HG02943 (cell line): Measurements from ENCODE around the gene EDC3.

ENCODE experiments used
- ATAC-seq: cut with Tn5 transposase; IDR thresholded peaks from one replicate; pipeline ENCODE4 v1.9.1; 2021; ENCODE audit warnings: mild to moderate bottlenecking, low read depth, moderate library complexity; ENCODE audit not compliant: unreplicated experiment

Gene EDC3

DNA sequence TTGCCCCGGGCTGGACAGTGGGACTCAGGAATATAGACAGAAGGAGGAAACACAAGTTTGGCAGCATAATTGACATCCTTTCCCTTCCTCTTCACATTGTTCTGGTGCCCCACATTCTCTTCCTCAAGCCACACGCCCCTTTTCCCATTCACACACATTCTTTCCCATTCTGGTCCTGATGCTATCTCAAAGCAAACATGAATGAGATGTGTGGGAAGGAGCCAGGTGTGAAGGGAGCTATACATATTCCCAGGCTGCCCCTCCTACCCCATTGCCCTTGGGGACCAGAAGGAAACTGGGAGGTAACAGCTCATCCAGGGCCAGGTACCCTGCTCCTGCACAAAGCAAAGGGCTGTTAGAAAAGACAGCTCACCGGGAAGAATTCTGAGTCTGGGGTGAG, 103.6 kb downstream of the EDC3 start:
- ATAC-seq, result no peak

DNA sequence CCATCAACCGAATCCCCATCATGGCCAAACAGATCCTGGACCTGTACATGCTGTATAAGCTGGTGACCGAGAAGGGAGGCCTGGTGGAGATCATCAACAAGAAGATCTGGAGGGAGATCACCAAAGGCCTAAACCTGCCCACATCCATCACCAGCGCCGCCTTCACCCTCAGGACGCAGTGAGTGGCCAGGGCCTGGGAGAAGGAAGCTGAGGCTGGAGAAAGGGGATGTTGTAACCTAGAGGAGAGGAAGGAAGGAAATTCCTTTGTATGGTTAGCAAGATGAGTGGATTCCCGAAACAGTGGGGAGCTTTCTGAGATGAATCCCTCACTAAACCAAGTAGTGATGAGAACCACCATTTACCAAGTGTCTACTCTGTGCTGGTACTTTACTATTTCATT, 106.0 kb downstream of the EDC3 start:
- no peak for ATAC-seq

DNA sequence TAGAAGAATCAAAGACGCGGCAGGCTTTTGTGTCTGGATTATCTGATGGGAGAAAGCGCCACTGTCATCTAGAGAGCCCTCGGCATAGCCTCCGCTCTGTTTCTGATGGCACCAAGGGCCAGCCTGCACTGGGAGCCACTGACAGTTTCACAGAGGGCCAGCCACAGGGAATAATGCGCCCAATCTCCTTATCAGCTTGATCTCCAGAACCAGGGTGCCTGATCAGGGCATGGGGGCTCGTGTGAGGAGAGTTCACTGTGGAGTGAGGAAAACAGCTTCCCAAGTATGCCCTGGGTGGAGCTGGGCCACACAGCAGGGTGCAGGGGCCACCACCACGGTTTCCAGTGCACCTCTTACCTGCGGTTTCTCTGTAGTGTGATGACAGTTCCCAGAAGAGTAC, 110.0 kb downstream of the EDC3 start:
- no peak for ATAC-seq

- no peak for ATAC-seq
These were observed 110.6 kb downstream of the EDC3 start for GRCh38 chr15:74585191-74585590.

DNA sequence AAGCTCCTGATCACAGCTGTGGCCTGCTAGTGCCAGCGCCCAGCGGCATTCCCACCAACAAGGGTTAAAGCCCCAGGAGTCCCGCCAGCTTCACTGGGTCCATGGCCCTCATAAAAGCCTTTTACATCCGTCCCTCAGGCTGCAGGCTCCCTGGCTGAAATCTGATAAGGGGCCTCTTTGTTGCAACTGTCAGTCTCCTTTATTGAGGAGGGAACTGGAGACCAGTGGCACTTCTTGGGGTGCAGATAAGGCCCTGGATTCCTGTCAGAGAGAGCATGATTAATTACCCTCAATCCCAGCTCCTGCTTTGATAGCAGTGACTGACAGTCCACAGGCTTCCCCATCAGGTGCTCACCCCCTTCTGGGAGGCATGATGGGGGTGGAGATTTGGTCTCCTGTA, 111.0 kb downstream of the EDC3 start:
- ATAC-seq, result no peak

- ATAC-seq, result no peak
These were observed 111.6 kb downstream of the EDC3 start for GRCh38 chr15:74584204-74584603.
